Liver (tissue), 9 donors: ENCODE data around the gene FAM184B. TPM values are rescaled to one million over a fixed set of nuclear protein-coding genes. Genes with fewer than 3 reads are reported as not detected.

Source experiments
- DNase-seq: peaks from one replicate; pipeline ENCODE4 v3.0.0-alpha.2; 2017; ENCODE audit warnings: low spot score
- H3K27ac ChIP-seq, 2 donors: one replicate each; pipeline ENCODE4 v1.7.0; 2013; ENCODE audit warnings: inconsistent platforms in 2 of 2, low read length in 2 of 2, control low read depth in 1 of 2, low read depth in 1 of 2, mild to moderate bottlenecking in 1 of 2
- H3K27me3 ChIP-seq, 4 donors: one replicate each; pipeline versions ENCODE4 v1.6.1 to v1.7.0; 2013; ENCODE audit warnings: low read length in 3 of 4, inconsistent platforms in 1 of 4, mild to moderate bottlenecking in 1 of 4, moderate library complexity in 1 of 4; ENCODE audit not compliant: control insufficient read depth in 4 of 4, insufficient read depth in 4 of 4
- H3K36me3 ChIP-seq, 4 donors: one replicate each; pipeline versions ENCODE4 v1.6.1 to v1.7.0; 2013; ENCODE audit warnings: low read length in 3 of 4, mild to moderate bottlenecking in 3 of 4, low read depth in 1 of 4, moderate library complexity in 1 of 4; ENCODE audit not compliant: control insufficient read depth in 4 of 4, insufficient read depth in 3 of 4
- H3K4me1 ChIP-seq, 4 donors: one replicate each; pipeline versions ENCODE4 v1.6.1 to v1.7.0; 2013; ENCODE audit warnings: low read length in 3 of 4, mild to moderate bottlenecking in 3 of 4, moderate library complexity in 1 of 4; ENCODE audit not compliant: control insufficient read depth in 4 of 4, insufficient read depth in 4 of 4
- H3K4me3 ChIP-seq, 3 donors: one replicate each; pipeline versions ENCODE4 v1.6.1 to v1.7.0; 2013; ENCODE audit warnings: low read length in 3 of 3, control low read depth in 1 of 3, low read depth in 1 of 3, mild to moderate bottlenecking in 1 of 3
- H3K9ac ChIP-seq, 2 donors: one replicate each; pipeline ENCODE4 v1.7.0; 2013; ENCODE audit warnings: low read length in 2 of 2, mild to moderate bottlenecking in 2 of 2, moderate library complexity in 2 of 2, control low read depth in 1 of 2, low read depth in 1 of 2
- H3K9me3 ChIP-seq, 4 donors: one replicate each; pipeline versions ENCODE4 v1.6.1 to v1.7.0; 2013; ENCODE audit warnings: low read length in 3 of 4; ENCODE audit not compliant: control insufficient read depth in 4 of 4
- EGR1 ChIP-seq, 2 donors: IDR thresholded peaks; 2 replicates each; pipeline ENCODE4 v1.6.1; 2016 to 2018; ENCODE audit warnings: antibody characterized with exemption in 2 of 2, low read depth in 2 of 2
- FOXA1 ChIP-seq: IDR thresholded peaks from 2 replicates; pipeline ENCODE4 v1.6.1; 2016; ENCODE audit warnings: antibody characterized with exemption
- FOXA2 ChIP-seq: IDR thresholded peaks from 2 replicates; pipeline ENCODE4 v1.6.1; 2016; ENCODE audit warnings: antibody characterized with exemption
- GABPA ChIP-seq, 2 donors: IDR thresholded peaks in 1 of 2; conservative IDR thresholded peaks in 1 of 2; 2 replicates each; pipeline ENCODE4 v1.6.1; 2016; ENCODE audit warnings: antibody characterized with exemption in 2 of 2, mild to moderate bottlenecking in 1 of 2, moderate library complexity in 1 of 2
- HNF4A ChIP-seq, 2 donors: conservative IDR thresholded peaks; 2 replicates each; pipeline ENCODE4 v1.6.1; 2016; ENCODE audit warnings: antibody characterized with exemption in 2 of 2, mild to moderate bottlenecking in 2 of 2
- HNF4G ChIP-seq: IDR thresholded peaks from 2 replicates; pipeline ENCODE4 v1.6.1; 2016; ENCODE audit warnings: antibody characterized with exemption
- JUND ChIP-seq, 2 donors: IDR thresholded peaks; 2 replicates each; pipeline ENCODE4 v1.6.1; 2016; ENCODE audit warnings: antibody characterized with exemption in 2 of 2
- NR2F2 ChIP-seq: IDR thresholded peaks from 2 replicates; pipeline ENCODE4 v1.6.1; 2016; ENCODE audit warnings: antibody characterized with exemption
- RAD21 ChIP-seq, 2 donors: IDR thresholded peaks; 2 replicates each; pipeline ENCODE4 v1.6.1; 2016; ENCODE audit warnings: antibody characterized with exemption in 2 of 2, mild to moderate bottlenecking in 2 of 2
- REST ChIP-seq: IDR thresholded peaks from 2 replicates; pipeline ENCODE4 v1.6.1; 2016; ENCODE audit warnings: antibody characterized with exemption, mild to moderate bottlenecking
- RXRA ChIP-seq, 2 donors: IDR thresholded peaks; 2 replicates each; pipeline ENCODE4 v1.6.1; 2017 to 2018; ENCODE audit warnings: antibody characterized with exemption in 2 of 2, mild to moderate bottlenecking in 1 of 2
- SP1 ChIP-seq: IDR thresholded peaks from 2 replicates; pipeline ENCODE4 v1.6.1; 2018; ENCODE audit warnings: antibody characterized with exemption, mild to moderate bottlenecking
- TAF1 ChIP-seq: conservative IDR thresholded peaks from 2 replicates; pipeline ENCODE4 v1.6.1; 2016; ENCODE audit warnings: antibody characterized with exemption, mild to moderate bottlenecking
- YY1 ChIP-seq: IDR thresholded peaks from 2 replicates; pipeline ENCODE4 v1.6.1; 2016; ENCODE audit warnings: antibody characterized with exemption, mild to moderate bottlenecking
- ZBTB33 ChIP-seq: IDR thresholded peaks from 2 replicates; pipeline ENCODE4 v1.6.1; 2016; ENCODE audit warnings: antibody characterized with exemption
- WGBS: extraction: QIAGEN DNeasy Blood & Tissue Kit; methylation state at CpG from one replicate; pipeline ENCODE4 v1.1.7; 2013; 5-methylcytosine and 5-hydroxymethylcytosine counted together
- polyA plus RNA-seq, 2 donors: library from polyadenylated mRNA; stranded (reverse) in 1 of 2; unstranded in 1 of 2; fragments of 200-250 nt in 1 of 2; fragments of >200 nt in 1 of 2; fragmentation: Nextera tagmentation in 1 of 2; extraction: Ambion mirVana in 1 of 2; gene quantifications; one replicate each; pipeline versions ENCODE4 v1.2.1 to v1.2.3, GENCODE V29; 2013 to 2015
- total RNA-seq, 2 donors: library from RNA; depleted of rRNA; stranded (reverse); fragments of >200 nt; gene quantifications; one replicate each; pipeline ENCODE4 v1.2.3, GENCODE V29; 2014
- TF ChIP-seq, protein P1 (sequence below): fragments of 150-350 bp; IDR thresholded peaks from 2 replicates; pipeline ENCODE4 v1.5.1; 2017; ENCODE audit warnings: improper control_type of control experiment, low read depth, low read length; ENCODE audit not compliant: missing input control
- TF ChIP-seq, protein P2 (sequence below): IDR thresholded peaks from 2 replicates; pipeline ENCODE4 v1.6.1; 2016; ENCODE audit warnings: antibody characterized with exemption
- TF ChIP-seq, protein P3 (sequence below): IDR thresholded peaks from 2 replicates; pipeline ENCODE4 v1.6.1; 2016; ENCODE audit warnings: antibody characterized with exemption
- donor health status: healthy.
- donor health status: healthy.
- donor health status: healthy.
- donor health status: healthy.
- donor health status: healthy.

The FAM184B gene
- total and polyA plus RNA-seq, 4 donors, result 0.01 TPM; not detected in 3

DNA sequence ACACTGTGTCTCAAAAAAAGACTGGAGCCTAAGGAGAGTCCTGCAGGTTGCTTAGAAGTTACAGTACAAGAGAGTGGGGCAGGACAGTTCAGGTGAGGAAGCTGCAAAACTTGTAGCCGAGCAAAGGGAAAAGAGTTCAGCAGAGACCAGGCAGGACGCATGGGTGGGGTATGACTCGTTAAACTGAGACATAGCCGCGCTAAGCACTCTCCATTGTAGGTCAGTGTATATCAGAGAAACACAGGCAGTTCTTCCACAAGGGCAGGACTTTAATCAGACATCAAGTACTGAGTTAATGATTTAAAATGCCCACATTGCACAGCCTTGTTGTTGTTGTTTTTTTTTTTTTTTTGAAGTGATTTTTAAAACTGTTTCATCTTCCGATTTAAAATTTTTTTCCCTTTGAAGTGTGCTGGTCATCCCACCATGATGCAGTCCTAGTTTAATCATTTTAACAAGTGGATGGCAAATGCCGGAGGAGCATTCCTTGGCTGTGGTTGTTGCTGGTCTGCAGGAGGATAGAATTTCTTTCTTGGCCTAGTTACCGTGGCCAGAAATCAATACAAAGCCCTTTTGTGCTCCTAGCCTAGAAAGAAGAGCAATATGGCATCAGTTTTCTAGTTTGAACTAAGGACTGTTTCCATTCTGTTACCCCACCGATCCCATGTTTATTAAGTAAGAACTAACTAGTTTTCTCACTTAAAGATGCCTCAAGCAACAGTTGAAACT lies 194.2 kb downstream of the FAM184B start:
- peak; percentile 25 to 43 for TF ChIP-seq HNF4A (conservative IDR thresholded peaks at IDR 0.05)
- TF ChIP-seq RXRA (IDR thresholded peaks at IDR 0.05), result no peak
- no peak overlapping the region for H3K4me3 ChIP-seq
- peaks cover 0 to 9% (median 9%) of the 10 kb centered on the region in 4 donors for H3K4me1 ChIP-seq
- WGBS, result 69% methylated on average over 9 of the region's 9 CpGs
- H3K9ac ChIP-seq, result no peak overlapping the region
- no peak overlapping the region for H3K27ac ChIP-seq
- no peaks in the 10 kb centered on the region for H3K9me3 ChIP-seq
- peaks cover 16 to 85% (median 69%) of the 10 kb centered on the region in 4 donors for H3K36me3 ChIP-seq
- no peaks in the 10 kb centered on the region for H3K27me3 ChIP-seq
- no peak for DNase-seq

GRCh38 chr4:17584521-17585213 lies 196.8 kb downstream of the FAM184B start:
- no peak overlapping the region for H3K27ac ChIP-seq
- peaks cover 7 to 79% (median 64%) of the 10 kb centered on the region in 4 donors for H3K36me3 ChIP-seq
- H3K4me1 ChIP-seq, result peaks cover 0 to 27% (median 18%) of the 10 kb centered on the region in 4 donors
- no peak overlapping the region for H3K4me3 ChIP-seq
- H3K9me3 ChIP-seq, result no peaks in the 10 kb centered on the region
- no peak for TF ChIP-seq RAD21 (IDR thresholded peaks at IDR 0.05)
- no peak for TF ChIP-seq SP1
- TF ChIP-seq, protein P1, sequence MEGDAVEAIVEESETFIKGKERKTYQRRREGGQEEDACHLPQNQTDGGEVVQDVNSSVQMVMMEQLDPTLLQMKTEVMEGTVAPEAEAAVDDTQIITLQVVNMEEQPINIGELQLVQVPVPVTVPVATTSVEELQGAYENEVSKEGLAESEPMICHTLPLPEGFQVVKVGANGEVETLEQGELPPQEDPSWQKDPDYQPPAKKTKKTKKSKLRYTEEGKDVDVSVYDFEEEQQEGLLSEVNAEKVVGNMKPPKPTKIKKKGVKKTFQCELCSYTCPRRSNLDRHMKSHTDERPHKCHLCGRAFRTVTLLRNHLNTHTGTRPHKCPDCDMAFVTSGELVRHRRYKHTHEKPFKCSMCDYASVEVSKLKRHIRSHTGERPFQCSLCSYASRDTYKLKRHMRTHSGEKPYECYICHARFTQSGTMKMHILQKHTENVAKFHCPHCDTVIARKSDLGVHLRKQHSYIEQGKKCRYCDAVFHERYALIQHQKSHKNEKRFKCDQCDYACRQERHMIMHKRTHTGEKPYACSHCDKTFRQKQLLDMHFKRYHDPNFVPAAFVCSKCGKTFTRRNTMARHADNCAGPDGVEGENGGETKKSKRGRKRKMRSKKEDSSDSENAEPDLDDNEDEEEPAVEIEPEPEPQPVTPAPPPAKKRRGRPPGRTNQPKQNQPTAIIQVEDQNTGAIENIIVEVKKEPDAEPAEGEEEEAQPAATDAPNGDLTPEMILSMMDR, result no peak
- no peak for TF ChIP-seq HNF4G
- no peak for TF ChIP-seq REST
- TF ChIP-seq RXRA (IDR thresholded peaks at IDR 0.05), result no peak
- no peak for TF ChIP-seq FOXA1
- no peak for TF ChIP-seq JUND (IDR thresholded peaks at IDR 0.05)
- TF ChIP-seq, protein P2, sequence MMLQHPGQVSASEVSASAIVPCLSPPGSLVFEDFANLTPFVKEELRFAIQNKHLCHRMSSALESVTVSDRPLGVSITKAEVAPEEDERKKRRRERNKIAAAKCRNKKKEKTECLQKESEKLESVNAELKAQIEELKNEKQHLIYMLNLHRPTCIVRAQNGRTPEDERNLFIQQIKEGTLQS, result no peak
- no peak for TF ChIP-seq NR2F2
- no peak for TF ChIP-seq TAF1
- no peak for TF ChIP-seq GABPA (IDR thresholded peaks at IDR 0.05 in 1 of 2, conservative IDR thresholded peaks at IDR 0.05 in 1 of 2)
- TF ChIP-seq FOXA2, result no peak
- TF ChIP-seq, protein P3, sequence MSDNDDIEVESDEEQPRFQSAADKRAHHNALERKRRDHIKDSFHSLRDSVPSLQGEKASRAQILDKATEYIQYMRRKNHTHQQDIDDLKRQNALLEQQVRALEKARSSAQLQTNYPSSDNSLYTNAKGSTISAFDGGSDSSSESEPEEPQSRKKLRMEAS, result no peak
- TF ChIP-seq YY1, result no peak
- TF ChIP-seq EGR1 (IDR thresholded peaks at IDR 0.05; ENCODE audit: low read depth in 2 of 2), result no peak
- no peak for TF ChIP-seq ZBTB33
- H3K9ac ChIP-seq, result no peak overlapping the region
- WGBS, result 88% methylated on average over 10 of the region's 10 CpGs
- no peaks in the 10 kb centered on the region for H3K27me3 ChIP-seq
- DNase-seq, result no peak
